ENCODE data around the gene PTPRH. TPM values are rescaled to one million over a fixed set of nuclear protein-coding genes. Genes with fewer than 3 reads are reported as not detected.

Gene PTPRH
- total and polyA plus RNA-seq, 9 of the 15 experiments (the other 6 are each of a cell fraction or from before 2014, with no cell fraction given) = 0.87 to 34.3 (median 22.7) TPM

- TF ChIP-seq MGA (IDR thresholded peaks at IDR 0.05) (no peak), NUFIP1 (IDR thresholded peaks at IDR 0.05; ENCODE audit: partially characterized antibody) (no peak), VEZF1 (CRISPR knock-in tag; IDR thresholded peaks at IDR 0.05) (peak; percentile 43), NFE2 (IDR thresholded peaks at IDR 0.05; ENCODE audit: low read depth) (no peak), KLF13 (tag; IDR thresholded peaks at IDR 0.05; ENCODE audit: borderline replicate concordance, low read depth) (no peak), HMG20A (CRISPR knock-in tag; conservative IDR thresholded peaks at IDR 0.05) (no peak), BCLAF1 (IDR thresholded peaks at IDR 0.05; ENCODE audit: borderline replicate concordance in 1 of 2, control insufficient read depth in 1 of 2, low read depth in 2 of 2, low read length in 1 of 2) (no peak), ZNF274 (IDR thresholded peaks at IDR 0.05; ENCODE audit: borderline replicate concordance, low read depth, low read length) (no peak), HNRNPLL (IDR thresholded peaks at IDR 0.05; ENCODE audit: low read depth, low read length, poor library complexity, severe bottlenecking) (no peak), NR2F6 (CRISPR knock-in tag; IDR thresholded peaks at IDR 0.05) (no peak)
Observed at GRCh38 chr19:55157064-55157908, 52.0 kb downstream of the PTPRH start, which contains the start of gene TNNI3 (continued).

All from K562 (cell line).